ENCODE results near the gene NOXO1.
A peak's percentile ranks its signal among the peaks of the same experiment; 100 is the strongest.
"Not testable (repeated sequence)": the region's sequence is repeated elsewhere in the genome, so short reads cannot be mapped to it uniquely, and the experiment has no call there.

NOXO1 gene

GRCh38 chr16:1942047-1942809, 39.0 kb downstream of the NOXO1 start:
- DNase-seq (ENCODE audit: low read depth), result no peak

- DNase-seq (ENCODE audit: low read depth), result no peak
These were observed 39.9 kb downstream of the NOXO1 start for GRCh38 chr16:1941162-1942046.

GRCh38 chr16:1940273-1941161, 40.8 kb downstream of the NOXO1 start:
- DNase-seq (ENCODE audit: low read depth), result no peak

- DNase-seq (ENCODE audit: low read depth), result not testable (repeated sequence)
These were observed 41.4 kb downstream of the NOXO1 start for GRCh38 chr16:1939833-1940232.

GRCh38 chr16:1938910-1939309, 42.4 kb downstream of the NOXO1 start:
- no peak for DNase-seq (ENCODE audit: low read depth)

GRCh38 chr16:1938316-1938715, 43.0 kb downstream of the NOXO1 start:
- DNase-seq (ENCODE audit: low read depth), result no peak

GRCh38 chr16:1936945-1937479, 44.3 kb downstream of the NOXO1 start:
- DNase-seq (ENCODE audit: low read depth), result no peak

GRCh38 chr16:1933097-1933661, 48.1 kb downstream of the NOXO1 start:
- no peak for DNase-seq (ENCODE audit: low read depth)

GRCh38 chr16:1932050-1933028, 48.9 kb downstream of the NOXO1 start:
- no peak for DNase-seq (ENCODE audit: low read depth)

- no peak for DNase-seq (ENCODE audit: low read depth)
These were observed 50.9 kb downstream of the NOXO1 start for GRCh38 chr16:1930338-1930720.

- peak; percentile 93 for DNase-seq (ENCODE audit: low read depth)
These were observed 51.5 kb downstream of the NOXO1 start for GRCh38 chr16:1929578-1930337.

- DNase-seq (ENCODE audit: low read depth), result no peak
These were observed 52.2 kb downstream of the NOXO1 start for GRCh38 chr16:1929105-1929504.

Data from activated T-cell treated with anti-CD3 and anti-CD28 coated beads for 1 hour (primary cell).